H1 (cell line): ENCODE data around the gene COMMD2. TPM values are rescaled to one million over a fixed set of nuclear protein-coding genes. Genes with fewer than 3 reads are reported as not detected.

Experiments
- CTCF ChIA-PET: fragments of 300-600 bp; sonication (Branson Sonifier 250); formaldehyde crosslinking; loops from one replicate; lab custom pipeline; 2021; ENCODE audit not compliant: partially characterized antibody; lab: Charles Lee
- POLR2A ChIA-PET: fragments of 300-600 bp; sonication (Branson Sonifier 250); formaldehyde crosslinking; loops from one replicate; lab custom pipeline; 2021; ENCODE audit warnings: inconsistent platforms; ENCODE audit not compliant: partially characterized antibody; lab: Charles Lee
- DNase-seq, 2 experiments: peaks; one replicate each; pipeline versions ENCODE4 v3.0.0 to v3.0.0-alpha.2; 2010 to 2022; ENCODE audit warnings: low spot score in 2 of 2, low read depth in 1 of 2, mixed read lengths in 1 of 2
- FAIRE-seq: peaks from 2 replicates; lab custom pipeline; 2011; peaks lifted over from hg19 to GRCh38; lab: Jason Lieb, UNC
- H2AFZ ChIP-seq: 2 replicates; pipeline ENCODE4 v1.8.1; 2012; ENCODE audit warnings: low read length, inconsistent platforms
- H2AK5ac ChIP-seq: 2 replicates; pipeline ENCODE4 v1.6.1; 2013; ENCODE audit warnings: low read depth, low read length
- H2BK120ac ChIP-seq: replicated peaks from 2 replicates; pipeline ENCODE3; 2013; ENCODE audit warnings: low read depth, low read length, inconsistent platforms
- H2BK12ac ChIP-seq: 2 replicates; pipeline ENCODE4 v1.6.1; 2013; ENCODE audit warnings: low read depth, low read length
- H2BK15ac ChIP-seq: 2 replicates; pipeline ENCODE4 v1.6.1; 2013; ENCODE audit warnings: low read length
- H2BK20ac ChIP-seq: 2 replicates; pipeline ENCODE4 v1.6.1; 2013; ENCODE audit warnings: low read length
- H2BK5ac ChIP-seq: 2 replicates; pipeline ENCODE4 v1.6.1; 2013; ENCODE audit warnings: low read depth, low read length
- H3K14ac ChIP-seq: 2 replicates; pipeline ENCODE4 v1.6.1; 2013; ENCODE audit warnings: inconsistent platforms; ENCODE audit not compliant: insufficient read length
- H3K18ac ChIP-seq: 2 replicates; pipeline ENCODE4 v1.6.1; 2013; ENCODE audit warnings: low read length; ENCODE audit errors: extremely low read depth
- H3K23ac ChIP-seq: 2 replicates; pipeline ENCODE4 v1.6.1; 2013; ENCODE audit warnings: inconsistent platforms; ENCODE audit not compliant: insufficient read length
- H3K23me2 ChIP-seq: 2 replicates; pipeline ENCODE4 v1.6.1; 2013; ENCODE audit warnings: low read depth, low read length
- H3K27ac ChIP-seq: 2 replicates; pipeline ENCODE4 v1.6.1; 2011; ENCODE audit warnings: low read depth, low read length, inconsistent platforms
- H3K27me3 ChIP-seq, 4 experiments: replicated peaks in 1 of 4; 1 replicate in 1 of 4; 2 replicates in 3 of 4; pipeline versions ENCODE4 v1.6.1 to v1.8.1; 2011 to 2013; ENCODE audit warnings: low read length in 3 of 4, mild to moderate bottlenecking in 3 of 4, inconsistent platforms in 2 of 4, mixed read lengths in 2 of 4, moderate library complexity in 1 of 4; ENCODE audit not compliant: control insufficient read depth in 3 of 4, insufficient read depth in 3 of 4; ENCODE audit errors: extremely low read depth in 1 of 4
- H3K36me3 ChIP-seq, 4 experiments: 2 replicates each; pipeline versions ENCODE4 v1.6.1 to v1.8.1; 2011 to 2013; ENCODE audit warnings: mild to moderate bottlenecking in 4 of 4, low read length in 3 of 4, moderate library complexity in 2 of 4, control low read depth in 1 of 4, inconsistent platforms in 1 of 4; ENCODE audit not compliant: insufficient read depth in 4 of 4, control insufficient read depth in 2 of 4
- H3K4ac ChIP-seq: replicated peaks from 2 replicates; pipeline ENCODE3; 2013; ENCODE audit warnings: low read length, low read depth, mixed read lengths, inconsistent platforms; ENCODE audit not compliant: insufficient read length
- H3K4me1 ChIP-seq, 4 experiments: replicated peaks in 1 of 4; 1 replicate in 1 of 4; 2 replicates in 3 of 4; pipeline versions ENCODE4 v1.6.1 to v1.8.1; 2011 to 2013; ENCODE audit warnings: low read length in 3 of 4, inconsistent platforms in 2 of 4, mixed read lengths in 1 of 4; ENCODE audit not compliant: insufficient read depth in 4 of 4, control insufficient read depth in 3 of 4
- H3K4me2 ChIP-seq, 2 experiments: 2 replicates each; pipeline versions ENCODE4 v1.6.1 to v1.8.1; 2011 to 2013; ENCODE audit warnings: low read depth in 2 of 2, low read length in 2 of 2, control low read depth in 1 of 2, inconsistent platforms in 1 of 2, mild to moderate bottlenecking in 1 of 2; ENCODE audit not compliant: insufficient read depth in 1 of 2
- H3K4me3 ChIP-seq, 4 experiments: fragments of 200-600, 300-600 bp in 1 of 4; sonication (generic), shearing (Covaris generic), sonication (Bioruptor Twin) in 1 of 4; 2 replicates each; pipeline versions ENCODE4 v1.5.1 to v1.8.1; 2011 to 2016; ENCODE audit warnings: low read length in 4 of 4, low read depth in 3 of 4, control low read depth in 2 of 4, inconsistent platforms in 2 of 4, mild to moderate bottlenecking in 2 of 4, mixed read lengths in 1 of 4, moderate library complexity in 1 of 4; ENCODE audit not compliant: insufficient read depth in 2 of 4; ENCODE audit errors: extremely low read depth in 1 of 4
- H3K56ac ChIP-seq: replicated peaks from 2 replicates; pipeline ENCODE3; 2013; ENCODE audit warnings: low read depth, mild to moderate bottlenecking, mixed read lengths, low read length, inconsistent platforms; ENCODE audit not compliant: insufficient read length
- H3K79me1 ChIP-seq: 2 replicates; pipeline ENCODE4 v1.6.1; 2013; ENCODE audit warnings: low read depth, low read length, control low read depth
- H3K79me2 ChIP-seq, 2 experiments: 2 replicates each; pipeline versions ENCODE4 v1.6.1 to v1.8.1; 2012 to 2013; ENCODE audit warnings: low read length in 2 of 2, mild to moderate bottlenecking in 2 of 2, inconsistent platforms in 1 of 2; ENCODE audit not compliant: insufficient read depth in 2 of 2, control insufficient read depth in 1 of 2
- H3K9ac ChIP-seq, 4 experiments: replicated peaks in 1 of 4; 1 replicate in 1 of 4; 2 replicates in 3 of 4; pipeline versions ENCODE4 v1.6.1 to v1.8.1; 2011 to 2013; ENCODE audit warnings: low read depth in 3 of 4, low read length in 3 of 4, control low read depth in 2 of 4, mild to moderate bottlenecking in 2 of 4, moderate library complexity in 2 of 4, inconsistent platforms in 1 of 4; ENCODE audit errors: extremely low read depth in 1 of 4
- H3K9me3 ChIP-seq, 2 experiments: 2 replicates each; pipeline versions ENCODE4 v1.6.1 to v1.8.1; 2012 to 2013; ENCODE audit warnings: mild to moderate bottlenecking in 2 of 2, moderate library complexity in 2 of 2, control low read depth in 1 of 2, inconsistent platforms in 1 of 2, low read depth in 1 of 2, low read length in 1 of 2, mixed read lengths in 1 of 2; ENCODE audit not compliant: insufficient read depth in 2 of 2
- H4K20me1 ChIP-seq, 2 experiments: replicated peaks in 1 of 2; 2 replicates each; pipeline versions ENCODE3 to v1.8.1; 2011 to 2013; ENCODE audit warnings: inconsistent platforms in 2 of 2, low read length in 2 of 2, mild to moderate bottlenecking in 1 of 2; ENCODE audit not compliant: insufficient read depth in 2 of 2, control insufficient read depth in 1 of 2
- H4K5ac ChIP-seq: 2 replicates; pipeline ENCODE4 v1.6.1; 2013; ENCODE audit warnings: low read length, low read depth, mixed read lengths, inconsistent platforms; ENCODE audit not compliant: insufficient read length
- H4K8ac ChIP-seq: 2 replicates; pipeline ENCODE4 v1.8.0; 2013; ENCODE audit warnings: mild to moderate bottlenecking, moderate library complexity, low read length, inconsistent platforms; ENCODE audit not compliant: insufficient read depth; ENCODE audit errors: extremely low read depth
- H4K91ac ChIP-seq: replicated peaks from 2 replicates; pipeline ENCODE3; 2013; ENCODE audit warnings: low read length, mixed read lengths, inconsistent platforms; ENCODE audit not compliant: insufficient read length
- BACH1 ChIP-seq: IDR thresholded peaks from 2 replicates; pipeline ENCODE4 v1.6.1; 2012; ENCODE audit warnings: low read length, improper control_type of control experiment
- CHD2 ChIP-seq: IDR thresholded peaks from 2 replicates; pipeline ENCODE4 v1.6.1; 2012; ENCODE audit warnings: low read length, improper control_type of control experiment
- GABPA ChIP-seq: IDR thresholded peaks from 2 replicates; pipeline ENCODE4 v1.6.1; 2011; ENCODE audit warnings: mild to moderate bottlenecking, low read length, moderate library complexity, borderline replicate concordance; ENCODE audit not compliant: insufficient read depth
- RAD21 ChIP-seq, 2 experiments: IDR thresholded peaks in 1 of 2; conservative IDR thresholded peaks in 1 of 2; 2 replicates each; pipeline ENCODE4 v1.6.1; 2011; ENCODE audit warnings: low read depth in 2 of 2, low read length in 2 of 2, improper control_type of control experiment in 1 of 2, inconsistent platforms in 1 of 2, mild to moderate bottlenecking in 1 of 2, moderate library complexity in 1 of 2
- RNF2 ChIP-seq: fragments of 200-900, 300-1000 bp; sonication (generic); IDR thresholded peaks from 2 replicates; pipeline ENCODE4 v1.7.1; 2016; ENCODE audit warnings: borderline replicate concordance, low read depth, mild to moderate bottlenecking, antibody characterized with exemption, low read length; ENCODE audit not compliant: poor library complexity, severe bottlenecking; ENCODE audit errors: missing control alignments
- SIN3A ChIP-seq, 2 experiments: IDR thresholded peaks in 1 of 2; conservative IDR thresholded peaks in 1 of 2; 2 replicates each; pipeline ENCODE4 v1.6.1; 2011 to 2012; ENCODE audit warnings: low read length in 2 of 2, improper control_type of control experiment in 1 of 2, low read depth in 1 of 2, mild to moderate bottlenecking in 1 of 2
- TAF1 ChIP-seq: IDR thresholded peaks from 2 replicates; pipeline ENCODE4 v1.6.1; 2011; ENCODE audit warnings: mild to moderate bottlenecking, low read depth, low read length
- WGBS, 2 experiments: shearing (Covaris generic) in 1 of 2; methylation state at CpG; one replicate each; pipeline versions ENCODE4 v1.1.6 to v1.1.7; 2013 to 2015; ENCODE audit warnings: low lambda C conversion rate in 2 of 2, mixed read lengths in 2 of 2, inconsistent platforms in 1 of 2, low coverage in 1 of 2, missing lambda C conversion rate in 1 of 2; ENCODE audit not compliant: insufficient replicate concordance in 2 of 2, insufficient coverage in 1 of 2, insufficient read length in 1 of 2; ENCODE audit errors: extremely low coverage in 1 of 2, missing lambda C conversion rate in 1 of 2; 5-methylcytosine and 5-hydroxymethylcytosine counted together
- polyA plus RNA-seq, 7 experiments: library from polyadenylated mRNA; depleted of rRNA in 3 of 7; stranded (reverse) in 5 of 7; unstranded in 2 of 7; fragments of >200 nt in 5 of 7; fragments of 200-250 nt in 2 of 7; gene quantifications; 1 replicate in 5 of 7; 2 replicates in 1 of 7; 4 replicates in 1 of 7; pipeline versions ENCODE4 v1.2.1 to v1.2.3, GENCODE V29; 2011 to 2013; ENCODE audit warnings: missing spikeins in 2 of 7, mixed read lengths in 2 of 7
- total RNA-seq: library from RNA; stranded (reverse); fragmentation: NEBNext Ultra II Directional; extraction: Animal tissue kit (Norgen Biotek cat#: 25700); gene quantifications from 2 replicates; pipeline ENCODE4 v1.2.1, GENCODE V29; 2021

Gene COMMD2
- total and polyA plus RNA-seq, 2 of the 8 experiments (the other 6 are each of a cell fraction or from before 2014, with no cell fraction given), result 20.2 to 57.2 TPM

- Histone ChIP-seq H3K79me1 (peaks cover 4% of the 10 kb centered on the region; the same call in 1 of the 2 replicates), H2AFZ (no peak overlapping the region), H2BK5ac (no peak overlapping the region), H2BK120ac (no peak overlapping the region), H4K91ac (no peak overlapping the region), H4K5ac (no peak overlapping the region), H3K27me3 (no peaks in the 10 kb centered on the region), H3K79me2 (peaks cover 0 to 13% of the 10 kb centered on the region in 2 experiments; a peak in 2 of 4 replicates), H2BK15ac (no peak overlapping the region), H3K36me3 (peaks cover 4 to 26% (median 15%) of the 10 kb centered on the region in 4 experiments; a peak in 6 of 8 replicates), H3K23ac (no peak overlapping the region), H4K8ac (no peak overlapping the region), H3K4me2 (peak overlapping the region; percentile 46 to 77), H3K4ac (no peak overlapping the region), H3K9me3 (no peaks in the 10 kb centered on the region), H3K9ac (peak overlapping the region; percentile 81 to 91 (median 86); a peak in 6 of 7 replicates), H4K20me1 (no peaks in the 10 kb centered on the region), H2BK12ac (no peak overlapping the region), H3K4me1 (no peaks in the 10 kb centered on the region; a peak in 2 of 7 replicates), H3K18ac (no peak overlapping the region), H3K27ac (no peak overlapping the region), H3K14ac (no peak overlapping the region), H3K4me3 (peak overlapping the region; percentile 84 to 96 (median 94)), H3K56ac (no peak overlapping the region), H2BK20ac (no peak overlapping the region), H3K23me2 (no peaks in the 10 kb centered on the region), H2AK5ac (no peak overlapping the region)
- CTCF ChIA-PET, result interaction anchor here (0.6 to 3.1 kb wide), 13 partner anchors 12 to 255 kb away, joined by 3 to 23 read pairs (median 5); no protein-coding TSS in a partner anchor
- no peak for DNase-seq
- FAIRE-seq, result no peak
- TF ChIP-seq SIN3A (conservative IDR thresholded peaks at IDR 0.05 in 1 of 2, IDR thresholded peaks at IDR 0.05 in 1 of 2; ENCODE audit: low read depth in 1 of 2, low read length in 2 of 2), result no peak
- no peak for TF ChIP-seq CHD2
- no peak for TF ChIP-seq GABPA
- no peak for TF ChIP-seq TAF1
- no peak for TF ChIP-seq BACH1
- TF ChIP-seq RNF2, result no peak
- no peak for TF ChIP-seq RAD21 (IDR thresholded peaks at IDR 0.05 in 1 of 2, conservative IDR thresholded peaks at IDR 0.05 in 1 of 2; ENCODE audit: low read depth in 2 of 2, low read length in 2 of 2)
- POLR2A ChIA-PET, result interaction anchor here (0.6 to 2.2 kb wide), 10 partner anchors 9 to 899 kb away, joined by 3 to 16 read pairs (median 4); partner anchors contain the start of gene WWTR1
- WGBS, 2 experiments, result 43% methylated on average over 4 of the region's 4 CpGs; no CpG with 5 or more reads in 1 of the 2 experiments
Observed at GRCh38 chr3:149751551-149751950, 738 bp downstream of the COMMD2 start.
